Stimulated activated CD4-positive, alpha-beta T cell treated with anti-CD3 and anti-CD28 coated beads, Interleukin-1b, Interleukin-23, amount 100 ng/mL, for 1 hour (primary cell): Measurements from ENCODE around the gene TMEM198.

Source experiments
- DNase-seq, 2 donors: peaks; one replicate each; pipeline ENCODE4 v3.0.0-alpha.2; 2020; ENCODE audit warnings: low read depth in 2 of 2

Gene TMEM198

DNA sequence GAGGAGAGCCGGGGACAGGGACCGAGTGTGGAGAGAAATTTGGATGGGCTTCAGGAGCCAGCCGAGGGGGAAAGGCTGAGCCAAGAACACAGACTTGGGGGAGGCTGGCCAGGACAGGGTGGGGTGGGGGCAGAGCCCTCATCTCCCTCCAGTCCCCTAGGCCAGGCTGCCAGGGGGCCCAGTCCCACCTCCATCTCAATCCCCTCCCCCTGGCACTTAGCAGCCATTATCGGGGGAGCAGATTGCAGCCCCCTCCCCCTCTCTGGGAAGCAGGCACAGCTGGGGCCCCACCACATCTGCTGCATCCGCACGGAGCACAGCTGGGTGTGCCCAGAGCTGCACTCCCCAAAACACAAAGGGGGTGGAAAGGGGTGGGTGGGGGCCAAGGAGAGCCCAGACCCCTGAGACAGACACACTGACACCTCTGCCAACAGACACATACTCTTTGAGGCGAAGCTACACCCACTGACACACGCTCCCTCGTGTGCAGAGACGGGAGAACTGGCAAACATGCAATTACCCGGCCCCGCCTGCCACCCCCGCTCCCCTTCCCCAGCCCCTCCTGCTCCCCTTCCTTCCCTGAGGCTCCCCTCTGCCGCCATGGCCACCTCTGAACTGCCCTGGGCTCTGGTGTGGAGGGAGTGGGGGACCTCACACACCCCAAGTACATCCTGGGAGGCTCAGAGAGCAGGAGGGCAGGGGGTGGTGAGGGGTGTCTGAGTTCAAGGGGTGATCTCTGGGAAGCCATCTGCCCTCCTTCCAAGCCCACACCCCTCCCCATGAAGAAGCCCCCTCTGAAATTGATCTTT lies 34.7 kb upstream of the TMEM198 start:
- no peak for DNase-seq

GRCh38 chr2:219509780-219510511 lies 33.9 kb upstream of the TMEM198 start:
- no peak for DNase-seq

DNA sequence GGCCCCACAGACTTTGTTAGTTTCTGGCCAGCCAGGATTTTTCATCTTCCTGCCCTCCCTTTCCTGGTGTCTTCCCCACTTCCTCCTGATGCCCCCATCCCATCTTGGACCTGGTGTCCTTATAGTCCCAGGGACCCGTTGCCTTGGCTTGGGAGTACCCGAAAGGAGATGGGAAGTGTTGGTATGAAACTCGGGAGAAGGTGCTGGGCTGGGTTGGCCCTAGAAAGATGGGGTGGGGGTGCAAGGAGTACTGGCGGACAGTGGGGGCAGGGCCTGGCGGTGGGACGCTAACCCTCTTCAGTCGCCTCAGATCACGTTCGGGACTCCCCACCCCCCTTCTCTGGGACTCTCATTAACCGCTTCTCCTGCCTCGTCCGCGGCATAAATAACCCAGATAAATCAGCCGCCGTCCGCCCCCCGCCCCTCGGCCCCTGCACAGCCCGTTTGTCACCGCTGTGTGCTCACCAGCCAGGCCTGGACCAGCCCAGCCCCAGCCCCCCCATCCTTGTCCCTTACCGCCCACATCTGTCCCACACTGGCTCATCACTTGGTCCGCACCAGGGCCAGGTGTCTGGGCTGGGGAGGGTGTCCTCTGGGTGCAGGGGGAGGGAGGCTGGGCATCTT lies 33.2 kb upstream of the TMEM198 start:
- DNase-seq, result no peak

- no peak for DNase-seq
These were observed 32.1 kb upstream of the TMEM198 start for GRCh38 chr2:219511547-219512325.

- DNase-seq, result no peak
These were observed 31.2 kb upstream of the TMEM198 start for GRCh38 chr2:219512524-219513216.

GRCh38 chr2:219513787-219514186 lies 30.0 kb upstream of the TMEM198 start:
- DNase-seq, result no peak

- no peak for DNase-seq
These were observed 29.5 kb upstream of the TMEM198 start, which contains the start of gene ASIC4 for GRCh38 chr2:219514196-219514761. Gene ASIC4, plus strand, starts transcription at chr2:219514482. Its CDS starts 243 bp downstream, at chr2:219514725.

DNA sequence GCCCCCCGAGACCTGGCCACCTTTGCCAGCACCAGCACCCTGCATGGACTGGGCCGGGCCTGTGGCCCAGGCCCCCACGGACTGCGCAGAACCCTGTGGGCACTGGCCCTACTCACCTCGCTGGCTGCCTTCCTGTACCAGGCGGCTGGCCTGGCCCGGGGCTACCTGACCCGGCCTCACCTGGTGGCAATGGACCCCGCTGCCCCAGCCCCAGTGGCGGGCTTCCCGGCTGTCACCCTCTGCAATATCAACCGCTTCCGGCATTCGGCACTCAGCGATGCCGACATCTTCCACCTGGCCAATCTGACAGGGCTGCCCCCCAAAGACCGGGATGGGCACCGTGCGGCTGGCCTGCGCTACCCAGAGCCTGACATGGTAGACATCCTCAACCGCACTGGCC lies 29.0 kb upstream of the TMEM198 start:
- DNase-seq, result no peak

DNA sequence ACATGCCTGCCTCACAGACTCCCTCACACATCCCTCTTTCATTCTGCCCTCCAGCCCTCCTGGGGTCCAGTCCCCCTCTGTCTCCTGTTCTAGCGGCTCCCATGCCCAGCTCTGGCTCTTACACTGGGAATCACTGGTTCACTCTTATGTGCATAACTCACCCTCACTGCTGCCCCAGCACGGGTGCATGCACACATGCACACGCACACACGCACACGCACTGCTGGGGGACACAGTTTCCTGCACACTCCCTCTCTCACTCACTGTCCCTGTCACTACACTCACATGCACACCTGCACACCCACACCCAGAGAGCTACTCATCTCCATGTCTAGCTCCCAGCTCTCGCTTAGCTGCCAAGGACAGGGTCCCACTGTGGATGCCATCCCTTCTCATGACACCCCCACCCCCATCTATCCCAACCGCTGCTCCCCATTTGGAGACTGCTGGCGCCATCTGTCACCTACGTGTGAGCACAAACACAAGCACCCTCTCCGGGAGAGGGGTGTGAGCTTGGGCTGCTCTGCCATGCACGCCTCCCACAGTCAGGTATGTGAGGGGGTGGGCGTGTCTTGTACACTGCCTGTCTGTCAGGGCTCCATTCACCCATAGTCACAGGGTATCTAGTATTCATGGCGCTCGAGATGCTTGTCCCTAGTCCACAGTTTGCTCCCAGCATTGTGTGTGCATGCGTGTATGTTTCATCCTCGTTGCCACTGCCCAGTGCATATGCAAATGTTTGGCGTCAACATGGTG lies 27.8 kb upstream of the TMEM198 start:
- DNase-seq, result no peak

- no peak for DNase-seq
These were observed 26.9 kb upstream of the TMEM198 start for GRCh38 chr2:219516888-219517287.

- DNase-seq, result no peak
These were observed 25.7 kb upstream of the TMEM198 start for GRCh38 chr2:219517954-219518778.

DNA sequence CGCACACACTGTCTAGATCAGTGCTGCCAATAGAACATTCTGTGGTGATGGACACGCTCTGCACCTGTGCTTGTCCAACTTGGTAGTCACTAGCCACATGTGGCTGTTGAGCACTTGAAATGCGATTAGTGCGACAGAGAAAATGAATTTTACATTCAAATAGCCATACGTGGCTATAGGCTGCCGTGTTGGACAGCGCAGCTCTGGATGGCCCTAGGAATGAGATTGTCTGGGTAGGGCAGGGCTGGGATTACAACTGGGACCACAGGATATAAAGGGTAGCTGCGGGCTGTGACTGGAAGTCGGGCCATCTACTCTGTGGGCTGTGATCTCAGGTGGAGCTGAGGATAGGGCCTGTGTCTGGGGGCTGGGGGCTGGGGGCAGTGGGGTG lies 24.3 kb upstream of the TMEM198 start:
- DNase-seq, result no peak

DNA sequence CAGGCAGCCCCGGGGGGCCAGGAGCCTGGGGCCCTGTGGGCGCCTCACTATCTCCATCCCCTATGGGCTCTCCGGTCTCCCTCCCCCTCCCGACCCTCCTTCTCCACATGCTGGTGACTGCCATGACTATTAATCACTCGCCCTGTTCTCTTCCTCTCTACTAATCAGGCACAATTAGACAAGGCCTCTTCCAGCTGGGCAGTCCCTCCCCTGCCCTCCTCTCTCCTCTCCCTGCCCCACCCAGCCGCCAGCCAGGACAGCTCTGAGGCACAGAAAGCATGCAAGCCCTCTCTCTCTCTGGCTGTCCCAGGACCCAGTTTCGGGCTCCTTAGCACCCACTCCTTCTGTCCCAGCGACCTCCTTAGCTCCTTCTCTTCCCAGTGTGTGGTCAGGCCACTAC lies 23.7 kb upstream of the TMEM198 start:
- DNase-seq, result no peak

- no peak for DNase-seq
These were observed 22.6 kb upstream of the TMEM198 start for GRCh38 chr2:219521066-219521880.

- no peak for DNase-seq
These were observed 21.5 kb upstream of the TMEM198 start for GRCh38 chr2:219522111-219523030.

DNA sequence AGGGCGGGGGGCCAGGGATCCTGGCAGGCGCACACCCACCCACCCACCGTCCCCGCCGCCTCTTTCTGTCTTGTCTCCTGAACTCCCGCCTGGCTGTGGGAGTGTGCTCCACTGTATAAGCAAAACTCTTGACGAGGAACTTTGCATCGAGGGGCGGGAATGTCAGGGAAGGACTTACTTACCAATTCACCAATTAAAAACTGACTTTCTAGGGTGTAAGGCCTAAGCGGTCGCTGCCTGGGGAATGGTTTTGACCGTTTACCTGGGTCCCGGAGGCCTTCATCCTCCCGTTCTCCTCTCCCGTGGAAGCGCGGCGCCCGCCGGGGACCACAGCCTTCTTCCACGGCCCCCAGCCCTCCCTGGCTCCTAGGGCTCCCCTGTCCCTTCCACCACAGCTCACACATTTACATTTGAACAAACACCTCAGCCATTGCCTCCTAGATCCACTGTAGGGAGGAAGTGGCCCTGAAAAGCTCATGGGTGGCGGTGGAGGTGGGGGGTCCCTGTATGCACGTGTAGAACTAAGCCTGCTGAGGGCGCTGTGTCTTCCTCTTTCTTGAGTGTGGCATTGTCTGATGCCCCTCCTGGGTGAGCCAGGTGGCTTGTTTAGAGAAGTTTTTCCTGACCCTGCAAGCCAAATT lies 20.7 kb upstream of the TMEM198 start:
- no peak for DNase-seq

DNA sequence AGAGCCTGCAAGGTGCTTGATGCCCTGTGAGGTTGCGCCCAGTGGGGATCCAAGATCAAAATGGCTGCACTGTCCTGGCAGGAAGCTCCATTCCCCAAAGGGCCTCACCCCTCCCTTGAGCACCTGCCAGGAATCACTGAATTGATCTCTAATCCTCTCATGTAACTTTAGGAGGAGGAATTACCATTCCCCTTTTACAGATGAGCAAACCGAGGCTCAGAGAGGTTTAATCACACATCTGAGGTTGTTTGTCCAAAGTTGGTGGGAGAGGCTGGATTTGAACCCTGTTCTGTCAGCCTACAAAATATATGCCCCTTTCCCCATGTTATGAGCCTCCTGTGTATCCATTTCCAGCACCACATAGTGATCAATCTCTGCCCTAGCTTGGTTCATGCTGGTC lies 19.0 kb upstream of the TMEM198 start:
- DNase-seq, result no peak
